Neural cell (in vitro differentiated cells): Measurements from ENCODE around the gene SLC2A4RG. TPM values are rescaled to one million over a fixed set of nuclear protein-coding genes. Genes with fewer than 3 reads are reported as not detected.

Experiments used
- H2AFZ ChIP-seq: fragments of 200-600, 300-800 bp; sonication (generic), shearing (Covaris generic); 2 replicates; pipeline ENCODE4 v1.6.0; 2014; ENCODE audit warnings: low read depth, mild to moderate bottlenecking, antibody characterized with exemption, low read length, moderate library complexity
- H3F3A ChIP-seq: fragments of 200-600 bp; shearing (Covaris generic); 2 replicates; pipeline ENCODE4 v1.6.1; 2016; ENCODE audit warnings: mild to moderate bottlenecking, moderate library complexity, mixed read lengths, antibody characterized with exemption, low read length; ENCODE audit not compliant: insufficient read depth, poor library complexity, severe bottlenecking
- H3K27ac ChIP-seq: fragments of 200-600, 300-800 bp; sonication (generic), shearing (Covaris generic); 2 replicates; pipeline ENCODE4 v1.5.1; 2014; ENCODE audit warnings: mild to moderate bottlenecking, low read length, moderate library complexity
- H3K27me3 ChIP-seq: fragments of 300-800, 200-600 bp; sonication (generic), shearing (Covaris generic); 2 replicates; pipeline ENCODE4 v1.6.0; 2014; ENCODE audit warnings: mild to moderate bottlenecking, low read depth, low read length, moderate library complexity; ENCODE audit not compliant: insufficient read depth
- H3K36me3 ChIP-seq: fragments of 300-800, 200-600 bp; sonication (generic), shearing (Covaris generic); 2 replicates; pipeline ENCODE4 v1.5.1; 2014; ENCODE audit warnings: mild to moderate bottlenecking, antibody characterized with exemption, low read length, moderate library complexity; ENCODE audit not compliant: insufficient read depth
- H3K4me2 ChIP-seq: fragments of 300-800, 200-600 bp; sonication (generic), shearing (Covaris generic); 2 replicates; pipeline ENCODE4 v1.6.0; 2014; ENCODE audit warnings: mild to moderate bottlenecking, low read length
- H3K4me3 ChIP-seq: fragments of 300-800, 200-600 bp; sonication (generic), shearing (Covaris generic); 2 replicates; pipeline ENCODE4 v1.5.1; 2014; ENCODE audit warnings: mild to moderate bottlenecking, low read length, moderate library complexity
- H3K79me2 ChIP-seq: fragments of 200-600 bp; shearing (Covaris generic); replicated peaks from 2 replicates; pipeline ENCODE4 v1.6.0; 2014; ENCODE audit warnings: mild to moderate bottlenecking, low read length, moderate library complexity; ENCODE audit not compliant: insufficient read depth
- H3K9ac ChIP-seq: fragments of 300-800, 200-600 bp; sonication (generic), shearing (Covaris generic); 2 replicates; pipeline ENCODE4 v1.6.1; 2016; ENCODE audit warnings: mild to moderate bottlenecking, low read length, mixed read lengths
- H3K9me2 ChIP-seq: fragments of 200-600 bp; shearing (Covaris generic); 2 replicates; pipeline ENCODE4 v1.6.1; 2016; ENCODE audit warnings: mild to moderate bottlenecking, low read length, mixed read lengths; ENCODE audit not compliant: insufficient read depth
- H3K9me3 ChIP-seq: fragments of 200-600, 300-800 bp; sonication (generic), shearing (Covaris generic); 2 replicates; pipeline ENCODE4 v1.6.1; 2016; ENCODE audit warnings: mild to moderate bottlenecking, mixed run types, low read length, moderate library complexity, mixed read lengths
- H4K20me1 ChIP-seq: fragments of 200-600 bp; shearing (Covaris generic); 2 replicates; pipeline ENCODE4 v1.6.1; 2016; ENCODE audit warnings: mild to moderate bottlenecking, mixed run types; ENCODE audit not compliant: insufficient read depth
- EP300 ChIP-seq: fragments of 450-650 bp; conservative IDR thresholded peaks from 2 replicates; pipeline ENCODE4 v1.6.1; 2014; ENCODE audit warnings: antibody characterized with exemption, mild to moderate bottlenecking, moderate library complexity; ENCODE audit not compliant: poor library complexity, severe bottlenecking
- EZH2 ChIP-seq: fragments of 200-600, 300-800 bp; shearing (Covaris generic), sonication (generic); IDR thresholded peaks from 2 replicates; pipeline ENCODE4 v1.6.1; 2014; ENCODE audit warnings: antibody characterized with exemption, low read length, borderline replicate concordance, mild to moderate bottlenecking; ENCODE audit not compliant: insufficient read depth, poor library complexity, severe bottlenecking
- MXI1 ChIP-seq: fragments of 450-650 bp; conservative IDR thresholded peaks from 2 replicates; pipeline ENCODE4 v1.6.1; 2014; ENCODE audit warnings: antibody characterized with exemption, mild to moderate bottlenecking; ENCODE audit not compliant: poor library complexity, severe bottlenecking
- POLR2AphosphoS5 ChIP-seq: IDR thresholded peaks from 2 replicates; pipeline ENCODE4 v1.6.1; 2012
- RAD21 ChIP-seq: fragments of 450-650 bp; conservative IDR thresholded peaks from 2 replicates; pipeline ENCODE4 v1.6.1; 2014; ENCODE audit warnings: antibody characterized with exemption, mild to moderate bottlenecking, moderate library complexity
- SMC3 ChIP-seq: fragments of 450-650 bp; conservative IDR thresholded peaks from 2 replicates; pipeline ENCODE4 v1.6.1; 2014; ENCODE audit warnings: antibody characterized with exemption, mild to moderate bottlenecking, moderate library complexity; ENCODE audit not compliant: poor library complexity
- TAF1 ChIP-seq: IDR thresholded peaks from 2 replicates; pipeline ENCODE4 v1.6.1; 2012; ENCODE audit warnings: low read depth
- polyA plus RNA-seq: library from polyadenylated mRNA; depleted of rRNA; stranded (reverse); fragments of >200 nt; gene quantifications from 2 replicates; pipeline ENCODE4 v1.2.3, GENCODE V29; 2014
- TF ChIP-seq, protein P1 (sequence below): IDR thresholded peaks from 2 replicates; pipeline ENCODE4 v1.6.1; 2012; ENCODE audit warnings: borderline replicate concordance
- TF ChIP-seq, protein P2 (sequence below): fragments of 450-650 bp; IDR thresholded peaks from 2 replicates; pipeline ENCODE4 v1.5.1; 2014; ENCODE audit warnings: antibody characterized with exemption, mild to moderate bottlenecking, moderate library complexity; ENCODE audit not compliant: poor library complexity, severe bottlenecking

The SLC2A4RG gene
- polyA plus RNA-seq, 1 donor from 2014 or later, result 52.1 TPM

- H3K9me2 ChIP-seq, result no peaks in the 10 kb centered on the region
- no peak for TF ChIP-seq POLR2AphosphoS5
- TF ChIP-seq TAF1, result no peak
- no peak for TF ChIP-seq EZH2
- TF ChIP-seq RAD21, result no peak
- no peak for TF ChIP-seq SMC3
- no peak for TF ChIP-seq MXI1
- TF ChIP-seq, protein P1, sequence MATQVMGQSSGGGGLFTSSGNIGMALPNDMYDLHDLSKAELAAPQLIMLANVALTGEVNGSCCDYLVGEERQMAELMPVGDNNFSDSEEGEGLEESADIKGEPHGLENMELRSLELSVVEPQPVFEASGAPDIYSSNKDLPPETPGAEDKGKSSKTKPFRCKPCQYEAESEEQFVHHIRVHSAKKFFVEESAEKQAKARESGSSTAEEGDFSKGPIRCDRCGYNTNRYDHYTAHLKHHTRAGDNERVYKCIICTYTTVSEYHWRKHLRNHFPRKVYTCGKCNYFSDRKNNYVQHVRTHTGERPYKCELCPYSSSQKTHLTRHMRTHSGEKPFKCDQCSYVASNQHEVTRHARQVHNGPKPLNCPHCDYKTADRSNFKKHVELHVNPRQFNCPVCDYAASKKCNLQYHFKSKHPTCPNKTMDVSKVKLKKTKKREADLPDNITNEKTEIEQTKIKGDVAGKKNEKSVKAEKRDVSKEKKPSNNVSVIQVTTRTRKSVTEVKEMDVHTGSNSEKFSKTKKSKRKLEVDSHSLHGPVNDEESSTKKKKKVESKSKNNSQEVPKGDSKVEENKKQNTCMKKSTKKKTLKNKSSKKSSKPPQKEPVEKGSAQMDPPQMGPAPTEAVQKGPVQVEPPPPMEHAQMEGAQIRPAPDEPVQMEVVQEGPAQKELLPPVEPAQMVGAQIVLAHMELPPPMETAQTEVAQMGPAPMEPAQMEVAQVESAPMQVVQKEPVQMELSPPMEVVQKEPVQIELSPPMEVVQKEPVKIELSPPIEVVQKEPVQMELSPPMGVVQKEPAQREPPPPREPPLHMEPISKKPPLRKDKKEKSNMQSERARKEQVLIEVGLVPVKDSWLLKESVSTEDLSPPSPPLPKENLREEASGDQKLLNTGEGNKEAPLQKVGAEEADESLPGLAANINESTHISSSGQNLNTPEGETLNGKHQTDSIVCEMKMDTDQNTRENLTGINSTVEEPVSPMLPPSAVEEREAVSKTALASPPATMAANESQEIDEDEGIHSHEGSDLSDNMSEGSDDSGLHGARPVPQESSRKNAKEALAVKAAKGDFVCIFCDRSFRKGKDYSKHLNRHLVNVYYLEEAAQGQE, result no peak
- TF ChIP-seq EP300, result no peak
- TF ChIP-seq, protein P2, sequence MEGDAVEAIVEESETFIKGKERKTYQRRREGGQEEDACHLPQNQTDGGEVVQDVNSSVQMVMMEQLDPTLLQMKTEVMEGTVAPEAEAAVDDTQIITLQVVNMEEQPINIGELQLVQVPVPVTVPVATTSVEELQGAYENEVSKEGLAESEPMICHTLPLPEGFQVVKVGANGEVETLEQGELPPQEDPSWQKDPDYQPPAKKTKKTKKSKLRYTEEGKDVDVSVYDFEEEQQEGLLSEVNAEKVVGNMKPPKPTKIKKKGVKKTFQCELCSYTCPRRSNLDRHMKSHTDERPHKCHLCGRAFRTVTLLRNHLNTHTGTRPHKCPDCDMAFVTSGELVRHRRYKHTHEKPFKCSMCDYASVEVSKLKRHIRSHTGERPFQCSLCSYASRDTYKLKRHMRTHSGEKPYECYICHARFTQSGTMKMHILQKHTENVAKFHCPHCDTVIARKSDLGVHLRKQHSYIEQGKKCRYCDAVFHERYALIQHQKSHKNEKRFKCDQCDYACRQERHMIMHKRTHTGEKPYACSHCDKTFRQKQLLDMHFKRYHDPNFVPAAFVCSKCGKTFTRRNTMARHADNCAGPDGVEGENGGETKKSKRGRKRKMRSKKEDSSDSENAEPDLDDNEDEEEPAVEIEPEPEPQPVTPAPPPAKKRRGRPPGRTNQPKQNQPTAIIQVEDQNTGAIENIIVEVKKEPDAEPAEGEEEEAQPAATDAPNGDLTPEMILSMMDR, result no peak
- no peak overlapping the region for H2AFZ ChIP-seq
- no peaks in the 10 kb centered on the region for H4K20me1 ChIP-seq
- H3K9me3 ChIP-seq, result no peaks in the 10 kb centered on the region
- no peak overlapping the region for H3K4me3 ChIP-seq
- H3K27me3 ChIP-seq, result no peaks in the 10 kb centered on the region
- H3K4me2 ChIP-seq, result no peak overlapping the region
- H3K27ac ChIP-seq, result no peak overlapping the region
- H3K36me3 ChIP-seq, result no peaks in the 10 kb centered on the region
- no peaks in the 10 kb centered on the region for H3F3A ChIP-seq
- no peak overlapping the region for H3K9ac ChIP-seq
- peaks cover 3% of the 10 kb centered on the region for H3K79me2 ChIP-seq
Measured at GRCh38 chr20:63769891-63770474, 30.4 kb downstream of the SLC2A4RG start.

- Histone ChIP-seq H3K4me3 (no peak overlapping the region), H3K36me3 (no peaks in the 10 kb centered on the region), H3K27ac (no peak overlapping the region), H3K79me2 (peaks cover 8% of the 10 kb centered on the region), H3K4me2 (no peak overlapping the region), H3K9me3 (no peaks in the 10 kb centered on the region), H3K9ac (no peak overlapping the region), H3K27me3 (no peaks in the 10 kb centered on the region), H3K9me2 (no peaks in the 10 kb centered on the region), H4K20me1 (no peaks in the 10 kb centered on the region), H2AFZ (no peak overlapping the region), H3F3A (no peaks in the 10 kb centered on the region)
- no peak for TF ChIP-seq RAD21
- TF ChIP-seq, protein P1, result no peak
Measured at GRCh38 chr20:63771046-63771707, 31.6 kb downstream of the SLC2A4RG start.
